Kidney (tissue), 14 donors: ENCODE data around the gene LSM3. TPM values are rescaled to one million over a fixed set of nuclear protein-coding genes. Genes with fewer than 3 reads are reported as not detected.
A peak's percentile ranks its signal among the peaks of the same experiment; 100 is the strongest.

Experiments
- DNase-seq, 5 donors: peaks; one replicate each; pipeline ENCODE4 v3.0.0-alpha.2; 2013 to 2020
- FAIRE-seq: peaks from 2 replicates; lab custom pipeline; 2012; peaks lifted over from hg19 to GRCh38; lab: Jason Lieb, UNC
- H3K27ac ChIP-seq, 2 donors: one replicate each; pipeline ENCODE4 v1.7.0; 2013; ENCODE audit warnings: low read depth in 2 of 2, low read length in 2 of 2, inconsistent platforms in 1 of 2
- H3K27me3 ChIP-seq: one replicate; pipeline ENCODE4 v1.7.1; 2013; ENCODE audit warnings: low read length, inconsistent platforms; ENCODE audit not compliant: control insufficient read depth, insufficient read depth
- H3K36me3 ChIP-seq, 3 donors: one replicate each; pipeline versions ENCODE4 v1.7.0 to v1.7.1; 2013; ENCODE audit warnings: low read length in 3 of 3, control low read depth in 1 of 3, inconsistent platforms in 1 of 3; ENCODE audit not compliant: insufficient read depth in 3 of 3, control insufficient read depth in 2 of 3
- H3K4me1 ChIP-seq, 3 donors: one replicate each; pipeline versions ENCODE4 v1.7.0 to v1.7.1; 2013; ENCODE audit warnings: low read length in 3 of 3, inconsistent platforms in 1 of 3, low read depth in 1 of 3; ENCODE audit not compliant: control insufficient read depth in 2 of 3, insufficient read depth in 2 of 3
- H3K4me3 ChIP-seq, 3 donors: one replicate each; pipeline versions ENCODE4 v1.7.0 to v1.8.1; 2013; ENCODE audit warnings: low read length in 3 of 3, control low read depth in 1 of 3, inconsistent platforms in 1 of 3
- H3K9ac ChIP-seq, 3 donors: one replicate each; pipeline versions ENCODE4 v1.7.0 to v1.7.1; 2013; ENCODE audit warnings: low read length in 3 of 3, control low read depth in 1 of 3, inconsistent platforms in 1 of 3
- H3K9me3 ChIP-seq, 3 donors: one replicate each; pipeline versions ENCODE4 v1.7.0 to v1.7.1; 2013; ENCODE audit warnings: low read length in 3 of 3, control low read depth in 1 of 3, inconsistent platforms in 1 of 3; ENCODE audit not compliant: control insufficient read depth in 2 of 3, insufficient read depth in 1 of 3
- CTCF ChIP-seq: IDR thresholded peaks from 3 replicates; pipeline ENCODE4 v1.5.1; 2012; ENCODE audit warnings: mild to moderate bottlenecking, moderate library complexity, borderline replicate concordance; ENCODE audit not compliant: insufficient read depth; ENCODE audit errors: extremely low read depth
- intact Hi-C: fragments of 100-400 bp; cut with DNase I; formaldehyde crosslinking; loops from one replicate; pipeline ENCODE4 v1.11.1; 2022
- polyA plus RNA-seq: library from polyadenylated mRNA; stranded (reverse); fragments of 350-450 nt; fragmentation: Illumina TruSeq; extraction: RNeasy Lipid Tissue Mini Kit (QIAGEN cat#74804); gene quantifications from one replicate; pipeline ENCODE4 v1.2.3, GENCODE V29; 2014; ENCODE audit warnings: low read depth, low replicate concordance; ENCODE audit not compliant: insufficient read depth
- total RNA-seq: library from RNA; stranded (reverse); fragmentation: NEBNext Ultra II Directional; extraction: Animal tissue kit (Norgen Biotek cat#: 25700); gene quantifications from one replicate; pipeline ENCODE4 v1.2.1, GENCODE V29; 2021
- donor health status: control.
- donor health status: control.
- donor health status: control.
- donor health status: control.
- donor health status: control.
- donor health status: DM: yes; HTN: yes; CAD: no.
- donor health status: Normal renal cell carcinoma (clear cell type).

Gene LSM3
- total and polyA plus RNA-seq, 2 donors from 2014 or later = 11.9 to 30.2 TPM

GRCh38 chr3:14172496-14172895 lies 6.1 kb upstream of the LSM3 start:
- H3K36me3 ChIP-seq = peaks cover 20 to 52% (median 49%) of the 10 kb centered on the region in 3 donors
- no peak for FAIRE-seq

GRCh38 chr3:14174483-14174882 lies 4.1 kb upstream of the LSM3 start:
- no peak for FAIRE-seq

More at GRCh38 chr3:14172496-14172895, 6.1 kb upstream of the LSM3 start:
- DNase-seq = no peak
- no peaks in the 10 kb centered on the region for H3K9me3 ChIP-seq
- H3K4me3 ChIP-seq = no peak overlapping the region
- H3K27me3 ChIP-seq = no peaks in the 10 kb centered on the region
- intact Hi-C loops = no loop called here
- no peak for TF ChIP-seq CTCF
- peaks cover 0 to 7% (median 5%) of the 10 kb centered on the region in 3 donors for H3K4me1 ChIP-seq
- no peak overlapping the region for H3K9ac ChIP-seq
- H3K27ac ChIP-seq = no peak overlapping the region

GRCh38 chr3:14175383-14176037 lies 3.1 kb upstream of the LSM3 start:
- no peak overlapping the region for H3K9ac ChIP-seq
- no peak overlapping the region for H3K27ac ChIP-seq
- intact Hi-C loops = no loop called here

More at GRCh38 chr3:14174483-14174882, 4.1 kb upstream of the LSM3 start:
- intact Hi-C loops = no loop called here
- DNase-seq = no peak
- Histone ChIP-seq H3K36me3 (peaks cover 14 to 33% (median 31%) of the 10 kb centered on the region in 3 donors), H3K4me3 (no peak overlapping the region), H3K27me3 (no peaks in the 10 kb centered on the region), H3K27ac (no peak overlapping the region), H3K4me1 (peaks cover 2 to 9% (median 7%) of the 10 kb centered on the region in 3 donors), H3K9ac (no peak overlapping the region), H3K9me3 (no peaks in the 10 kb centered on the region)
- TF ChIP-seq CTCF = no peak

More at GRCh38 chr3:14175383-14176037, 3.1 kb upstream of the LSM3 start:
- Histone ChIP-seq H3K4me1 (peaks cover 4 to 11% (median 9%) of the 10 kb centered on the region in 3 donors), H3K36me3 (peaks cover 7 to 23% (median 21%) of the 10 kb centered on the region in 3 donors), H3K27me3 (no peaks in the 10 kb centered on the region), H3K9me3 (no peaks in the 10 kb centered on the region), H3K4me3 (peak overlapping the region in 1 of 3 donors; percentile 27)
- TF ChIP-seq CTCF = no peak
- no peak for FAIRE-seq
- DNase-seq = no peak
